ENCODE results near the gene PDGFB.
A peak's percentile ranks its signal among the peaks of the same experiment; 100 is the strongest.
"Not testable (repeated sequence)": the region's sequence is repeated elsewhere in the genome, so short reads cannot be mapped to it uniquely, and the experiment has no call there.

Gene PDGFB

DNA sequence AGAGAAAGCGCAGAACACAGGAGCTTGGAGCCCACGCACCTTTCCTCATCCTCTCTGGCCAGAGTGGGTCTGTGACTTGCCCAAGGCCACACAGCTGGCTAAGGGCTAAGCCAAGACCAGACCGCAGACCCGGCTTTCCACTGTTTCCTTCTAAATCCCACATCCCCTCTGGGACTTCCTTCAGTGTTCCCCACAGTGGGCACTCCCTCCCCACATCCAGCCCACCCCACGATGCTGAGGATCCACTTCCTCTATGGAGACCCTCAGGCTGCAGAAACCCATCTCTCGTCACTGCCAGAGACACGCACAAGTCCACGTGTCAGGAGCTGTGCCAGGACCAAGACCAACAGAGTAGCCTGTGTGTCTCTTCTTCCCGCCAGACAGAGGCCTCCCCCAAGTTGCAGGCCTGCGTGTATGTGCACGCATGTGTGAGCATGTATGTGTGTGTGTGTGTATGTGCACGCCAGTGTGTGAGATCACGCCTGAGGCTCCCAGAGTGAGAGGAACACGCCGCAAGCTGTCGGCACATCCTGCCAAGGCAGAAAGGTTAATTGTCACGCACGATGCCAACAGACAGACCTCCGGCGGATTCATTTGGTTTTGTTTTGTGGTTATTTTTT is 21.6 kb downstream of the PDGFB start:
- no peak for DNase-seq

DNA sequence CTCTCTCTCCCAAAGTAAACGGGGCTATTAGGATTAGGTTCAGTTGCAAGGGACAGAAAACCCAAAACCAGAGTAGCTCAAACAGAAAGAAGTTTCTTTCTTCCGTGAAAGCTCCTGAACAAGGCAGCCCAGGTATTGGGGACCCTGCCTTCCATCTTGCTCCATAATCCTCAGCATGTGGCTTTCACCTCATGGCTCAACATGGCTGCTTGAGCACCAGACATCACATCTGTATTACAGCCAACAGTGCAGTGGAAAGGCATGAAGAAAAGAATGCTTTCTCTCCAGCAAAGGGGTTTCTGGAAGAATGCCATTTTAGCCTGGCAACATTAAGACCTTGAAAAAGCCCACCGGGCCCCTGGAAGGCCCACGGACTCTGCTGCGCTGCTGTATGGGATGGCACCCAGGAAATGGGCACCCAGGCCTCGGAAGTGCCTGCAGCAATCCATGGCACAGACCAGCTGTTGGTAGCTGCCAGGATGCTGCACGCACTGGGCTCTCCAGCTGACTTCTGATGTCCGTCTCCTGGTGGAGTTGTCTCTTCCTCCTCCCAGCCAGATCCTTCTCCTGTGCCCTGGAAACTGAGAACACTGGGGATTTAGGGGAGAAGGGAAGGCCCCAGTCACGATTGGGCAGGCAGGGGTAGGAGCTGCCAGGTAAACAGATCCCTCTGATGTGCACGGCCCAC is 22.6 kb downstream of the PDGFB start:
- DNase-seq = no peak

DNA sequence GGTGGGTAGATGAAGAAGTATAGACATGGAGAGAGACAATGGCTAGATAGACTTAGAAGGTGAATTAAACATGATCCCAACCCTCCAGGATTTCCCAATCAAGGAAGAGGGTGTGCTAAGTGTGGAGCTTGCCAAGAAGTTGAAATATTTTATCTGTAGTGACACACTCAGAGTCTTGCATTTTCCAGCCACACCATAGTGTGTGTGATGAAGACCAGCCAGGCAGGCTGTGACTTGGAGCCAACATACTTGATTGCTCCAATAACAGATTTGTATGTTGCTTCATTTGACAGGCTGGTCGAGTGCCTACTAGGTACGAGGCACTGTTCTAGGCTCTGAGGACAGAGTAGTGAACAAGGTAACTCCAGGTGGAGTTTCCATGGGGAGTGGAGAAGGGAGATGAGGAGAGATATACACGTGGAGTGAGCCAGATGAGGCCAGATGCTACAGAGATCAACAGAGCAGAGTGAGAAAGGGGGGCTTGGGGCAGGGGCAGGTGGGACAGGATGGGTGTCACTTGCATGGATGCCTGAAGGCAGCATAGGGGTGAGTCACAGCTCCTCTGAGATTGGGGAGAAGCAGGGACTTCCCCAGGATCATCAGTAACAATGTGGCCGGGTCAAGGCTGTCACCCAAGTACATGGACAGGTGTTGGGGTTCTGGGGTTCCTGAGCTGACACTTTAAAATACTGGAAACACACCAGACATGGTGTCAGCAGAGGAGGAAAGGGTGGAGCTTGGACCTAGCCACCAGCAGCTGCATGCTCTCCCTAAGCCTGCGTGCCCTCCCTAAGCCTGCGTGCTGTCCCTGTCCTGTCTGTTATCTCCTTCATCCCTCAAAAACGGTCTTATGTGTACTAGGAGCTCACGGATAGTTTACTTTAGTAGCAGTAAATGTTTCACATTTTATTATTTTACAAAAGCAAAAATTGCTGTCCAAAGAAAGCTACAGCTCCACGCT is 23.6 kb downstream of the PDGFB start:
- no peak for DNase-seq

DNA sequence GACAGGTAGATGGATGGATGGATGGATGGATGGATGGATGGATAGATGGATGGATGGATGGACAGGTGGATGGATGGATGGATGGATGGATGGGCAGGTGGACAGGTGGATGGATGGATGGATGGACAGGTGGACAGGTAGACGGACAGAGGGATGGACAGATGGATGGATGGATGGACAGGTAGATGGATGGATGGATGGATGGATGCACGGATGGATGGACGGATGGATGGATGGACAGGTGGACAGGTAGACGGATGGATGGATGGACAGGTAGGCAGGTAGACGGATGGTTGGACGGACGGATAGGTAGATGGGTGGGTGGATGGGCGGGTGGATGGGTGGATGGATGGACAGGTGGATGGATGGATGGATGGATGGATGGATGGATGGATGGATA is 24.3 kb downstream of the PDGFB start:
- DNase-seq = no peak

DNA sequence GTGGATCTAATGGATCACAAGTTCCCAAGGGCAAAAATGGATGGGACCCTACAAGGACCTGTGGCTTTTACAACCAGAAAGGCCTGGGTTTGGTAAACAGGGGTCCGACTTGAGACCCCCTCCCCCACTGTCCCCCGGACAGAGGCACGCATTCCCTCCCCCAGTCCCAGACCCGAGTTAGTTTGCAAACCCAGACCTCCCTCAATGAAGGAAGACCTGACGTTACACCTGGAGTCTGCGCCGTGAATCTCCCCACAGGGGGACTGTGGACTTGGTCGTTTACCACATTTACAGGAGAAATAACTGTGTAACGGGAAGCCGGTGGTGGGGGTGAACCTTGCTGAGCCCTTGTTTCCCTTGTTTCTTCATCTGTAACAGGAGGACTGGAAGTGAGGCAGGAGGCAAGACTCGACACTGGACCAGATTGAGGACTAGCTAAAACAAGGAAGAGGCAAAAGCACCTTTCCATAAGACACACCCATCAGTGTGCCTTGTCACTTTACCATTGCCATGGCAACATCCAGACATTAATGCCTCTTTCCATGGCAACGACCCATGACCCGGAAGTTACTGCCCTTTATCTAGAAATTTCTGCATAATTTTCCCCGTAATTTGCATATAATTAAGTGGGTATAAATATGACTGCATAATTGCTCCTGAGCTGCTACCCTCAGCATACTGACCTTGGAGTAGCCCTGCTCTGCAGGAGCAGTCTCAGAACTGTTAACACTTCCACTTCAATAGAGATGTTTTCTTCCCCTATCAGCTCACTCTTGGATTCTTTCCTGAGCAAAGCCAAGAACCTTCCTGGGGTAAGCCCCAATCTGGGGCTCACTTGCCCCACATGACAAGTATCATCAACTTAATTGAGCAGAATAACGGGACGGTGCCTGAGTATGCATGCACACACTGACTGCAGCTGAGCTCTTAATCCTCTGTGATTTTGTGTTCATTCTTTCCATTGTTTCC is 25.4 kb downstream of the PDGFB start:
- DNase-seq = no peak

DNA sequence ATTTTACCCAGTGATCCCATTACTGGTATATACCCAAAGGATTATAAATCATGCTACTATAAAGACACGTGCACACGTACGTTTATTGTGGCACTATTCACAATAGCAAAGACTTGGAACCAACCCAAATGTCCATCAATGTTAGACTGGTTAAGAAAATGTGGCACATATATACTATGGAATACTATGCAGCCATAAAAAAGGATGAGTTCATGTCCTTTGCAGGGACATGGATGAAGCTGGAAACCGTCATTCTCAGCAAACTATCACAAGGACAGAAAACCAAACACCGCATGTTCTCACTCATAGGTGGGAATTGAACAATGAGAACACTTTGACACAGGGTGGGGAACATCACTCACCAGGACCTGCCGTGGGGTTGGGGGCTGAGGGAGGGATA is 26.4 kb downstream of the PDGFB start:
- not testable (repeated sequence) for DNase-seq

DNA sequence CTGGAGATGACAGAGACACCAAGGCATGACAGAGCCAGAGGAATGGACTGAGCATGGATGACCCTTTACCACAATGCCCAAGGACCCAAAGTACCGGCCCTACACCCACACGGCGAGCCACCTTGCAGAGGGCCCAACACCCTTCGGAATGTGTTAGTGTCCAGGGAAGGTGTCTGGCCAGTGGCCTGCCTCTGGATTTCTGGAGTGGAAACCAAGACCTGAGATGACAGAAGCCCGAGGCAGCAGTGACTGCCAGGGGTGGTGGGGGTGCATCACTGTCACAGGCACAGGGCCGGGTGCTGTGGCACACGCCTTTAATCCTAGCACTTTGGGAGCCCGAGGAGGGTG is 28.7 kb downstream of the PDGFB start:
- no peak for DNase-seq

DNA sequence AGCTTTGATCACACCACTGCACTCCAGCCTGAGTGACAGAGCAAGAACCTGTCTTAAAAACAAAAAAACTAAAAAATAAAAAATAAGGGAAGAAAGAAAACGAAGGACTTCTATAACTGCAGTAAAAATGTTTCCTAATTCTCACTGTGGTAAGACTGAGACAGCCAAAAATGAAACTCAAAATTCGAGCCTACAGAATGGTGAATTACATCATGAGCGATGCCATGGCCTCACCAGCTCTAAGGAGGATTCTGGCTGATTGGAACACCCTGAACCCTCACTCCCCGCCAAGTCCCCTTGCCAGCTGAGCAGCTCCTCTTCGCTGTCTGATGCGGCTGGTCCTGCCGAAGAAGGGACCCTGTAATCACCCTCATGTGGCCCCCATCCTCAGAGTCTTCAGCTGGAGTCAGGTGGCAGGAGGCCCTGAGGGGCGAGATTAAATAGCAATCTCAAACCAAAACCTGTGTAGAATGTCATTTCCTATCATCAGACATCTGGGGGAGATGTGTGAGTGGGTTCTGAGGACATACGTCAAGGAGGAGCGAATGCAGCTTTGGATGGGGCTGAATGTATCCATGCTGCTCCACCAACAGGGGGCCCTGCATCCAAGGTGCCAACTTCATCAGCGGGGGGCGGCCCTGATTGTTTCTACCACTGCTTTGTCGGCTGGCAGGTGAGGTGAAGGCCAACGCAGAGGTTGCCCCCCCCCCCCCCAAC is 29.2 kb downstream of the PDGFB start:
- no peak for DNase-seq

DNA sequence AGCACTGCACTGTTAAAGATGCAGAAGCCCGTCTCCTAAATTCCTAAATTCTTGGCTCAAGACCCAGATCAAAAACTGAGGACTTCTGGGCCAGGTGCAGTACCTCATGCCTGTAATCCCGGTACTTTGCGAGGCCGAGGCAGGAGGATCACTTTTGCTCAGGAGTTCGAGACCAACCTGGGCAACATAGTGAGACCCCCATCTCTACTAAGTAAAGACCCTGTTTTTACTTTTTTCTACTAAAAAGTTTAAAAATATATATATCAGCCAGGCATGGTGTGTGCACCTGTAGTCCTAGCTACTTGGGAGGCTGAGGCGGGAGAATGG is 29.7 kb downstream of the PDGFB start:
- no peak for DNase-seq

DNA sequence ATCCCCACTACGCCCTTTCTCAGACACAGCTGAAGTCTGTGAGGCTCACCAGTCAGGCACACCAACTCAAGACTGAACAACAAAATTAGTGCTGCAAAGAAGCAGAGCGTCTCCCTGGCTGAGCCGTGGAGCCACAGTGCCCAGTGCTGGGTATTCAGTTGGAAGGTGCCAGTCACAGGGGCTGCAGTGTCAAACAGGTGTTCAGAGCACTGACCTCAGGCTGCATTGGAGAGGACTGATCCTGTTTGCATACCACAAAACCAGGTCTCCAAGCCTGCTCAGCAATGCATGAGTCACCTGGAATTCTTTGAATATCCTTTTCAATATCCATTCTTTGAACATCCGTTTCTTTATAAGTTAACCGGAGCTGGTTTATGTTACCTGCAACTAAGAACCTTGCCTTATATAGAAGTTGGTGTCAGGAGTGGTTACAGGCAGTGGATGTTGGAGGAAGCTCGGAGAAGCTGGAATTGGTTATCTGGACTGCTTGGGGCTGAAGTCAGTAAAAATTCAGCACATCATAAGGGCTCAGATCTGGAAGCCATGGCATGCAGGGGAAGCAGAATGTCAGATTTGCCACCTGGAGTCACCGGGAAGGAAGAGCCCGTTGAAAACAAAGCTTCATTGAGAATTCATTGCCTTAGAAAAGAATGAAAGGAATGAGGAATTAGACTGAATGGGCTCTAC is 30.3 kb downstream of the PDGFB start:
- DNase-seq = no peak

DNA sequence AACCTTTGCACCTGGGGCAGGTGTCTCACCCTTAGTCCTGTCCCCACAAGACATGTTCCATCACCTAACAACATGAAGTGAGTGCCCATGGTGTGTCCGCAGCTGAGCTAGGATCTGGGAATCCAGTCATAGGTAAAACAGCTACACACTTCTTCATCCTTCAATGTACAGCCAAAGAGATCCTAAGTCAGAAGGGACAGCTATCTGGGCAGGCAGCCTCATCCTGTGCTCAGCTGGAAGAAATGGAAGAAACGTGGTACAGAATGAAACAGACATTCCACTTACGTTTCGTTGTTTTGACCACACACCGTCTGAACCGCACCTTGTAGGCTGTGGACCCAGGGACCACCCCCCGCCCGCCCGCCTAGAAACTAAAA is 30.8 kb downstream of the PDGFB start:
- no peak for DNase-seq

DNA sequence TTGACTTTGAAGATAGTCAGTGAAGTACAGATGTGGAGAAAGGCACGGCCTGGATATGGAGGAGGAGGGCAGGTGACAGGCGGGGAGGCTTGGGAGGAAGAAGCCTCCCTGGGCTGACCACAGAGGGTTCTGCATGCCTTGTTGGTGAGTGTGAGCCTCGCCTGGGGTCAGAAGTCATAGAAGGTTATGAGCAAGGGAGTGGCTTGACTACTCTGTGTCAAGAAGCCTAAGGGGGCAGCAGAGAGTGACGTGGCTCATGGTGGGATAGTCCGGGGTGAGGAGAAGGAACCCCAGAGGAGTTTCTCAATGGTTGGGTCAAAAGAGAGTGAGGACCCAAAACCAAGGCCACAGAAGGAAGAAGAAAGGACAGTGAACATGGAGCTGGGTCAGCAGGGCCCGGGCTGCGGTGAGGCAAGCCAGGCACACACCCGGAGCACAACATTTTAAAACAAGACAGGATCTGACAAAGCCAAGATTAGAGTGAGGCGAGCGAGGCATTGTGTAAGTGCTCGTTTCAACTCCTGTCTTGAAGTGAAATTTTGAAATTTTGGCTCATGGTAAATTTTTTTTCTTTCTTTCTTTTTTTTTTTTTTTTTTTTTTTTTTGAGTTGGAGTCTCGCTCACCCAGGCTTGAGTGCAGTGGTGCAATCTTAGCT is 31.9 kb downstream of the PDGFB start:
- DNase-seq = no peak

DNA sequence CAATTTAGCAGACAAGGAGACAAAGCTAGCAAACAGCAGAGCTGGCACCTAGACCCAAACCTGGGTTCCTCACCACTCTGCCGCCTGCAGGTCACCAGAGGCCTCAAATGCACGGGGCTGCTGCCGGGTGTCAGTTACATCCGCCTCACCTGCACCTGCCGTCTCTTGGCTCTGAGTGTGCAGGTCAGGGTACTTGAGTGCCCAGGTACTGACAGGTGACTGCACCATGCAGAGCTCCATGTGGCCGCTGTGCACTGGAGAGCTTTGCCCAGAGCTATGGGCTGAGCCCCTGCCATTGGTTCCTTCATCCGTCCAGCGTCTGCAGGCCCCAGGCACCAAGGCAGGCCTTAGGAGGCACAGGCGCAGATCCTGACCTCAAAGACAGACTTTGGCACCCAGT is 35.0 kb downstream of the PDGFB start:
- DNase-seq = no peak

DNA sequence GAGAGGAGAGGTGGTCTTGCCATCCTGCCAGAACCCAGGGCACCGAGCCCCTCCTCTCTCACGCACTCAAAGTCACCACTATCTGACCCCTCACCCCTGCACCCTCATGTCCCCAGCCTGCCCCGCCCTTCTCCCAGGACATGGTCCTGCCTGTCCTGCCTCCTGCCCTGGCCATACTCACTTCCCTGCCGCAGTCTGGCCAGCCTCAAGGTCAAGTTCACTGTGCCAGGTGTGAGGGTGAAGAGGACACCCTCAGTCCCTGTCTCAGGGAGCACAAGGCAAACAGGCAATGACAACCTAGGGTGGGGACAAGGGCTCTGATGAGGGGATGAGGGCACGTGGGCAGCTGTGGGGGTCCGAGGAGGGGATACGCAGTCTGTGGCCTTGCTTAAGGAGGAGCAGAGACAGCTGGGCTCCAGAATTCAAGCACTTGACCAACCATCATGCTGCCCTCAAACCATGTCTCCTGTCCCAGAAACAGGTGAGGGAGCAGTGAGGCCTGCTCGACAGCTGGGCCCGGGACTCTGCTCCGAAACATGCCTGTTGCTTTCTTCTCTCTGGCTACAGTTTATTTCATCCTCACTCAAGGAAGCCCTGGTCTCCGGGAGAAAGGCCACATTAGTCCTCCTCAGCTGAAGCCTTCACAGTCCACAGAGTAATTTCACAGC is 36.6 kb downstream of the PDGFB start:
- no peak for DNase-seq

DNA sequence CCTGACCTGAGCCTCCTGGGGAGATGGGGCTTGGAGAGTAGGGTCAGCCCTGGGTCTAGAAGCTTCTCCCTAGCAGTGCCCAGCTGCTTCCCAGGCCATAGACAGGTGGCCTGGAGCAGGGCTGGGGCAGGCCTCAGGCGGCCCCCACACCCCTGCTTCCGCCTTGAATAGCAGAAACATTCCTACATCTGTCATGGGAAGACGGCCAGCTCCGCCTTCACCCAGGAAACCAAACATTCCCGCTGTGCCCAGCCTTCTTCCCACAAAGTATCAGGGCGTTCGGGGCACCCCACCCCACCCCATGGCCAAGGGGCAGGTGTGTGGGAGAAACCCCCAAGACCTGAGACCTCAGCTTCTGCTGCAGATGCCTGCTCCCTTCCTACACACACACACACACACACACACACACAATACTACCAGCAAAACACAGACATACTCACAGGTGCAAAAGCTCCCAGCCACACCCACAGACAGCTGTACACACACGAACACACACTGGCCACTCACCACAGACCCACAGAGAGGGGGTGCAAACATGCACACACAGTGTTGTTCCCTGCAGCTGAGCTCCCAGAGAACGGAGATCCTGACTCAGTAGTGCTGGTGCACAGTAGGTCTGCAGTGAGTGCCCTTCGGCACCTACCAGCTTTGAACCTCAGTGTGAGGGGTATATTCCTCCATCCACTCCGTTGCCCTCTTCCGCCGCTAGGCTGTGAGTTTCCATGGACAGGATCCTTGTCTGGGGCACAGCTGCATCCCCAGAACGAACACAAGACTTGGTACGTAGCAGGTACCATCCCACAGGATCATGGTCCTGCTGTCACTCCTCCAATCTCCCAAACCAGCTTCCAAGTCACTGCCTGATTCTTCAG is 37.4 kb downstream of the PDGFB start:
- DNase-seq = no peak

DNA sequence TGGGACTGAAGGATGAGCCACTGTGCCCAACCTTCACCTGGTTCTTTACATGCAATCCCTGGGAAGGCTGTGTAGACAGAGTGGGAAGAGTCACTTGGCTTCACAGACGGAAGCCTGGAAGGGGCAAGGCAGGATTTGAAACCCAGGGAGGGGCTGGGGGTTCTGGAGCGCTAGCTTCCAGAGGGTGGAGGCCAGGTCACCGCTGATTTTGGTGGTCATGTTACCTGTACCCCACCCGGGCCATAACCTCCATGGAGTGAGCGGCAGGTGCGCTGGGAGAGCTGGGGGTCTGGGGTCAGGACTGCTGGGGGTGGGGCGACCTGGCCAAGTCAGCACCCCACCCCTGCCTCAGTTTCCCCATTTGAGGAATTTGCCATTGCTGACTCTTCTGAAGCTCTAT is 38.3 kb downstream of the PDGFB start:
- DNase-seq = no peak

DNA sequence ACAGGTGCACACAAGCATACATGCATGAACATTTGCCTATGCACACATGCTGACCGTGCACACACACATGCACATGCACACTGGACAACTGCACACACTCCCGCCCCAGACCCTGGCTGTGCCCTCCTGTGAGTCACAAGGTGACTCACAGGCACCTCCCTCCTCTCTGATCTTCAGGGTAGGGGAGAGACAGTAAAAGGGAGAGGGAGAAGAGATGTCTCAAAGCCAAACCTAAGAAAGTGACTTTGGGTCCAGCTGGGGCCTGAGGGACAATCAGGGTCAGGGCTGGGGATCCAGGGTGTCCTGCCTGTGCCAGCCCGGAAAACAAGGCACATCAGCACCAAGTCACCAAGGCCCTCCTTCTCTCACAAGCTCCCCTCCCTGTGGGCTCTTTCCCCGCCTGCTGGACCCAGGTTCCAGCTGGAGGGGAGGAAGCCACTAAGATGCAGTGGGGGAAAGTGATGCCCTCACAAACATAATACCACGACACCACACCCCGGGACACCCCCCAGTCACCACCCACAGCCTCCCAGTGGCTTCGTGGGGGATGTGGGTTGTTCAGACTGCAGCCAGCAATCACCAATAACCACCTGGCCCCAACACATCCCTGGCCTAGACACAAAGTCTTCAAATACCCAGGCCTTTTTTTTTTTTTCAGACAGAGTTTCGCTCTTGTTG is 39.3 kb downstream of the PDGFB start:
- peak in 1 of 5 donors; percentile 42 for DNase-seq

DNA sequence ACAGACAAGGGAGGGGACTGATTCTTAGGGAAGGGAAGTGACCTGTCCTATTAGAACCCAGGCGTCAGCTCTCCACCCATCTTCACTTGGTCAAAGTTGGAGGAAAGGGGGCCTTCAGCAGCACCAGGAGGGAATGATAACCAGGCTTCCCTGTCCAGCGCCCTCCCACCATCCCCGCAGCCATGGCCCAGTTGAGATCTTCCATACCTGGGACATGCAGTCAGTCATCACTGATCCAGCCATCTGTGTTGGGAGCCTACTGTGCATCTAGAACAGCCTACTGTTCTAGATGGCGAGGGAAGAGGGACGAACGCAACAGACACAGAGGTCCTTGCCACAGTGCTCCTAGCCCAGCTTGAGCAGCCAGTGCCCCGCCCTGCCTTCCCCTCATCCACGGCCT is 40.6 kb downstream of the PDGFB start:
- DNase-seq = no peak

DNA sequence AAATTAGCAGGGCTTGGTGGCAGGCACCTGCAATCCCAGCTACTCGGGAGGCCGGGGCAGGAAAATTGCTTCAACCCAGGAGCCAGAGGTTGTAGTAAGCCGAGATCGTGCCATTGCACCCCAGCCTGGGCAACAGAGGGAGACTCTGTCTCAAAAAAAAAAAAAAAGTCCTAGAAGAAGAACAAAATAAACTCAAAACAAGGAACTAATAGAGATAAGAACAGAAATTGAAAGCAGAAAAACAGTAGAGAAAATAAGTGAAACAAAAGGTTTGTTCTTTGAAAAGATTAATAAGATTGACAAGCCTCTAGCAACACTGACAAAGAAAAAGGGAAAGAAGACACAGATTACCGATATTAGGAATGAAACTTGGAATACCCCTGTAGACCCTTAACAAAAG is 47.2 kb downstream of the PDGFB start:
- DNase-seq = no peak
